ENCODE measurements around the gene MTUS2. TPM values are rescaled to one million over a fixed set of nuclear protein-coding genes. Genes with fewer than 3 reads are reported as not detected.

The MTUS2 gene
- total RNA-seq, 1 donor from 2014 or later: not detected

GRCh38 chr13:28843639-28844038 lies 23.5 kb downstream of the MTUS2 start:
- TF ChIP-seq CTCF (IDR thresholded peaks at IDR 0.05; ENCODE audit: insufficient read depth, low read length, severe bottlenecking): no peak
- no peak overlapping the region for H3K4me3 ChIP-seq (ENCODE audit: low read depth, low read length)
- FAIRE-seq: no peak
- H3K36me3 ChIP-seq (ENCODE audit: control insufficient read depth, insufficient read depth, low read length): no peaks in the 10 kb centered on the region
- DNase-seq (ENCODE audit: low read depth): no peak
- H3K27me3 ChIP-seq (ENCODE audit: control insufficient read depth, insufficient read depth, low read length): no peaks in the 10 kb centered on the region

GRCh38 chr13:28849441-28849840 lies 29.3 kb downstream of the MTUS2 start:
- Histone ChIP-seq H3K4me3 (ENCODE audit: low read depth, low read length) (no peak overlapping the region), H3K36me3 (ENCODE audit: control insufficient read depth, insufficient read depth, low read length) (no peaks in the 10 kb centered on the region), H3K27me3 (ENCODE audit: control insufficient read depth, insufficient read depth, low read length) (no peaks in the 10 kb centered on the region)
- DNase-seq (ENCODE audit: low read depth): no peak
- no peak for TF ChIP-seq CTCF (IDR thresholded peaks at IDR 0.05; ENCODE audit: insufficient read depth, low read length, severe bottlenecking)
- FAIRE-seq: no peak

- Histone ChIP-seq H3K27me3 (ENCODE audit: control insufficient read depth, insufficient read depth, low read length) (no peaks in the 10 kb centered on the region), H3K4me3 (ENCODE audit: low read depth, low read length) (no peak overlapping the region), H3K36me3 (ENCODE audit: control insufficient read depth, insufficient read depth, low read length) (no peaks in the 10 kb centered on the region)
- FAIRE-seq (no peak), DNase-seq (ENCODE audit: low read depth) (no peak)
- no peak for TF ChIP-seq CTCF (IDR thresholded peaks at IDR 0.05; ENCODE audit: insufficient read depth, low read length, severe bottlenecking)
Observed at GRCh38 chr13:28850226-28850625, 30.1 kb downstream of the MTUS2 start.

- no peak for DNase-seq (ENCODE audit: low read depth)
Observed at GRCh38 chr13:28851422-28851821, 31.3 kb downstream of the MTUS2 start.

GRCh38 chr13:28854657-28855056 lies 34.5 kb downstream of the MTUS2 start:
- Histone ChIP-seq H3K27me3 (ENCODE audit: control insufficient read depth, insufficient read depth, low read length) (no peaks in the 10 kb centered on the region), H3K4me3 (ENCODE audit: low read depth, low read length) (no peak overlapping the region), H3K36me3 (ENCODE audit: control insufficient read depth, insufficient read depth, low read length) (no peaks in the 10 kb centered on the region)
- DNase-seq (ENCODE audit: low read depth): no peak
- no peak for TF ChIP-seq CTCF (IDR thresholded peaks at IDR 0.05; ENCODE audit: insufficient read depth, low read length, severe bottlenecking)
- FAIRE-seq: no peak

More at GRCh38 chr13:28851422-28851821, 31.3 kb downstream of the MTUS2 start:
- FAIRE-seq: no peak
- Histone ChIP-seq H3K36me3 (ENCODE audit: control insufficient read depth, insufficient read depth, low read length) (no peaks in the 10 kb centered on the region), H3K4me3 (ENCODE audit: low read depth, low read length) (no peak overlapping the region), H3K27me3 (ENCODE audit: control insufficient read depth, insufficient read depth, low read length) (no peaks in the 10 kb centered on the region)
- no peak for TF ChIP-seq CTCF (IDR thresholded peaks at IDR 0.05; ENCODE audit: insufficient read depth, low read length, severe bottlenecking)

- no peak for FAIRE-seq
- DNase-seq (ENCODE audit: low read depth): no peak
Observed at GRCh38 chr13:28856287-28856686, 36.1 kb downstream of the MTUS2 start.

More at GRCh38 chr13:28856287-28856686, 36.1 kb downstream of the MTUS2 start:
- H3K27me3 ChIP-seq (ENCODE audit: control insufficient read depth, insufficient read depth, low read length): no peaks in the 10 kb centered on the region
- no peak for TF ChIP-seq CTCF (IDR thresholded peaks at IDR 0.05; ENCODE audit: insufficient read depth, low read length, severe bottlenecking)
- no peak overlapping the region for H3K4me3 ChIP-seq (ENCODE audit: low read depth, low read length)
- H3K36me3 ChIP-seq (ENCODE audit: control insufficient read depth, insufficient read depth, low read length): no peaks in the 10 kb centered on the region

Data from bronchial epithelial cell (primary cell).